ENCODE measurements around the gene SCYGR1.
"Not testable (repeated sequence)": the region's sequence is repeated elsewhere in the genome, so short reads cannot be mapped to it uniquely, and the experiment has no call there.

Gene SCYGR1

DNA sequence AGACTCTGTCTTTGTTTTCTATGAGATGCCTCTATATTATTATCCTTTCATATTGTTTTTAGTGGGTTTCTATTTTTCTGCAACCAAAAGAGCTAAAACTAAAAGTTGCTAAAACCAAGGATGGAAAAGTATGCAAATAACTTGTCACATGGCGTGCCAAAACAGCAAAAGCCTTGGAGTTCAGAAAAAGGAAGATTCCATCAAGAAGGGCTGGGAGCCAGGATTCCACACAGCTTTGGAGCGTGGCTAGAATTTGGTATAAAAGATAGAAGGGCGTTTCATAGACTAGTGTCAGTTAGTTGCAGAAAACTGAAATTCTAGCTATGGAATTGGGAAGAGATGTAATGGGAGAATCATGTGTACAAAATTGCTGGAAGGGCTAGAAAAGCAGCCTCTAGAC lies 4.1 kb downstream of the SCYGR1 start:
- Histone ChIP-seq H3K36me3 (ENCODE audit: insufficient read depth, low read length) (no peaks in the 10 kb centered on the region), H4K20me1 (ENCODE audit: insufficient read depth, low read length) (no peaks in the 10 kb centered on the region), H3K4me2 (ENCODE audit: low read length) (no peak overlapping the region), H3K79me2 (ENCODE audit: insufficient read depth, low read length) (no peaks in the 10 kb centered on the region), H3K27ac (ENCODE audit: low read depth, low read length, poor library complexity, severe bottlenecking) (no peak overlapping the region), H2AFZ (ENCODE audit: low read length) (no peak overlapping the region), H3K4me1 (ENCODE audit: insufficient read depth, low read length, severe bottlenecking) (peaks cover 5% of the 10 kb centered on the region), H3K9ac (ENCODE audit: low read length) (no peak overlapping the region), H3F3A (ENCODE audit: insufficient read depth, low read length) (no peaks in the 10 kb centered on the region), H3K4me3 (ENCODE audit: low read depth, low read length, poor library complexity, severe bottlenecking) (no peak overlapping the region), H3K9me3 (ENCODE audit: low read length) (no peaks in the 10 kb centered on the region), H3K9me2 (ENCODE audit: low read depth, low read length) (no peaks in the 10 kb centered on the region), H3K27me3 (ENCODE audit: insufficient read depth, low read length) (no peaks in the 10 kb centered on the region)
- TF ChIP-seq EZH2 (IDR thresholded peaks at IDR 0.05; ENCODE audit: borderline replicate concordance, low read length) (no peak), CTCF (IDR thresholded peaks at IDR 0.05; ENCODE audit: low read length) (no peak)

DNA sequence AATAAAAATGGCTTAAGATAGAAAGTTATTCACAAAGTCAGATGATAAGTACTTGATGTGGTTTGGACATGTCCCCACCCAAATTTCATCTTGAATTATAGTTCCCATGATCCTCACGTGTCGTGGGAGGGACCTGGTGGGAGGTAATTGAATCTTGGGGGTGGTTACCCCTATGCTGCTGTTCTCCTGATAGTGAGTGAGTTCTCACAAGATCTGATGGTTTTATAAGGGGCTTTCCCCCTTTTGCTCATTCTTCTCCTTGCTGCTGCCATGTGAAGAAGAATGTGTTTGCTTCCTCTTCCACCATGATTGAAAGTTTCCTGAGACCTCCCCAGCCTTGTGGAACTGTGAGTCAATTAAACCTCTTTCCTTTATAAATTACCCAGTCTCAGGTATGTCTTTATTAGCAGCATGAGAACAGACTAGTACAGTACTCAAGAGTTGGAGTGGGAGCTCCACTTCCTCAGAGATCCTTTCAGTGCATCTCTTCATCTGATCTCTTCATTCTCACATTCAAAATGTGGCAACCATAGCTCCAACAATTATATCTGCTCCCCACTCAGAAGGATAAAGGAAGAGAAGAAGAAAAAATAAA lies 5.4 kb downstream of the SCYGR1 start:
- not testable (repeated sequence) for H3K4me2 ChIP-seq (ENCODE audit: low read length); H2AFZ ChIP-seq (ENCODE audit: low read length); H3K79me2 ChIP-seq (ENCODE audit: insufficient read depth, low read length); H3K4me1 ChIP-seq (ENCODE audit: insufficient read depth, low read length, severe bottlenecking); H3K9me3 ChIP-seq (ENCODE audit: low read length); H3F3A ChIP-seq (ENCODE audit: insufficient read depth, low read length); H3K27ac ChIP-seq (ENCODE audit: low read depth, low read length, poor library complexity, severe bottlenecking); H3K4me3 ChIP-seq (ENCODE audit: low read depth, low read length, poor library complexity, severe bottlenecking); H3K9ac ChIP-seq (ENCODE audit: low read length); H3K9me2 ChIP-seq (ENCODE audit: low read depth, low read length); H3K27me3 ChIP-seq (ENCODE audit: insufficient read depth, low read length); H4K20me1 ChIP-seq (ENCODE audit: insufficient read depth, low read length); H3K36me3 ChIP-seq (ENCODE audit: insufficient read depth, low read length)

DNA sequence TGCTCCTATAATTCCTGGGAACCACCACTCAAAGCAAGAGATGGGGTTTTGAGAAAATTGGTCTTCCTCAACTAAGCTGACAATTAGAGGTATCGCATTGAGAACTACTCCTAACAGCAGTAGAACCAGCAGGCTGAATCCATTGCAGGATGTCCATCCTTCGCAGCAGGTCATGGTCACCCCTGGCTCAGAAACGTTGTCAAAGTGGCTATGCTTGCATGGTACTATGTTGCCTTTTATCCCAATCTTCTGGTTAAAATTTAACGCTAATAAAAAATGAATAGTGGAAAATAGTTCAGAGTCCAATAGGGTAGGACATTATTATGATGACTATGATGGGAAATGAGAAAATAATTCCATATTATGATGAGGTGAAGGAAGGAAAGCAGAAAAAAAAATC lies 8.7 kb downstream of the SCYGR1 start, which contains the start of gene TM4SF20:
TM4SF20 (minus strand) TSS at position 212 of the 400 bp plus-strand sequence; CDS start at position 174, 38 bp downstream.
- Histone ChIP-seq H3K27me3 (ENCODE audit: insufficient read depth, low read length) (no peaks in the 10 kb centered on the region), H3F3A (ENCODE audit: insufficient read depth, low read length) (no peaks in the 10 kb centered on the region), H3K36me3 (ENCODE audit: insufficient read depth, low read length) (no peaks in the 10 kb centered on the region), H3K4me3 (ENCODE audit: low read depth, low read length, poor library complexity, severe bottlenecking) (no peak within 1 kb of the TSS), H2AFZ (ENCODE audit: low read length) (no peak within 1 kb of the TSS), H3K9me3 (ENCODE audit: low read length) (no peaks in the 10 kb centered on the region), H3K9me2 (ENCODE audit: low read depth, low read length) (no peaks in the 10 kb centered on the region), H3K27ac (ENCODE audit: low read depth, low read length, poor library complexity, severe bottlenecking) (no peak within 1 kb of the TSS), H3K4me1 (ENCODE audit: insufficient read depth, low read length, severe bottlenecking) (no peaks in the 10 kb centered on the region), H4K20me1 (ENCODE audit: insufficient read depth, low read length) (no peaks in the 10 kb centered on the region), H3K9ac (ENCODE audit: low read length) (no peak within 1 kb of the TSS), H3K79me2 (ENCODE audit: insufficient read depth, low read length) (no peaks in the 10 kb centered on the region), H3K4me2 (ENCODE audit: low read length) (no peak within 1 kb of the TSS)
- TF ChIP-seq EZH2 (IDR thresholded peaks at IDR 0.05; ENCODE audit: borderline replicate concordance, low read length) (no peak), CTCF (IDR thresholded peaks at IDR 0.05; ENCODE audit: low read length) (no peak)

DNA sequence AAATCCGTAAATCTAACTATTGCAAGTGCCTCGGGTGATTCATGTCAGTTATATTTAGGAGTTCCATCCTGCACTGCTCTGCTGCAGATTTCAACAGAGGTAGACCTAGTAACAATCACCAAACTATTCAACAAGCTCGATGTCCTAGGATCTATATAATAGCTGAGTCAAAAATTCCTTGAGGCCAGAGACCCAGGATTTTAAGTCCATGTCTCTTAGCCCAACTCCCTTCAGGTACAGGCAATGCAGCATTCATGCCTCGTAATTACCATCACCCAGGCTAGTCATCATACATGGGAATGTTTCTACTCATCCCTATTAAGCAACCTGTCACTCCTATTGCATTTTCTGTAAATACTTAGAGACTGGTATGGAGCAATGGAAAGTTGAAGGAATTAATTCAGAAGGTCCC lies 9.4 kb downstream of the SCYGR1 start:
- H3K9ac ChIP-seq (ENCODE audit: low read length), result no peak overlapping the region
- H3K4me2 ChIP-seq (ENCODE audit: low read length), result no peak overlapping the region
- H3K79me2 ChIP-seq (ENCODE audit: insufficient read depth, low read length), result no peaks in the 10 kb centered on the region
- H3K4me1 ChIP-seq (ENCODE audit: insufficient read depth, low read length, severe bottlenecking), result no peaks in the 10 kb centered on the region
- H3K9me3 ChIP-seq (ENCODE audit: low read length), result no peaks in the 10 kb centered on the region
- no peak overlapping the region for H3K27ac ChIP-seq (ENCODE audit: low read depth, low read length, poor library complexity, severe bottlenecking)
- no peak overlapping the region for H3K4me3 ChIP-seq (ENCODE audit: low read depth, low read length, poor library complexity, severe bottlenecking)
- H3K27me3 ChIP-seq (ENCODE audit: insufficient read depth, low read length), result no peaks in the 10 kb centered on the region
- H3K9me2 ChIP-seq (ENCODE audit: low read depth, low read length), result no peaks in the 10 kb centered on the region
- no peak overlapping the region for H2AFZ ChIP-seq (ENCODE audit: low read length)
- TF ChIP-seq CTCF (IDR thresholded peaks at IDR 0.05; ENCODE audit: low read length) (no peak), EZH2 (IDR thresholded peaks at IDR 0.05; ENCODE audit: borderline replicate concordance, low read length) (no peak)
- H3K36me3 ChIP-seq (ENCODE audit: insufficient read depth, low read length), result no peaks in the 10 kb centered on the region
- H3F3A ChIP-seq (ENCODE audit: insufficient read depth, low read length), result no peaks in the 10 kb centered on the region
- H4K20me1 ChIP-seq (ENCODE audit: insufficient read depth, low read length), result no peaks in the 10 kb centered on the region

All from OCI-LY1 (cell line).